GM21723 (cell line): ENCODE data around the gene KIRREL2.

Experiments used
- ATAC-seq: cut with Tn5 transposase; IDR thresholded peaks from one replicate; pipeline ENCODE4 v1.9.1; 2021; ENCODE audit warnings: mild to moderate bottlenecking, moderate library complexity; ENCODE audit not compliant: unreplicated experiment

The KIRREL2 gene

DNA sequence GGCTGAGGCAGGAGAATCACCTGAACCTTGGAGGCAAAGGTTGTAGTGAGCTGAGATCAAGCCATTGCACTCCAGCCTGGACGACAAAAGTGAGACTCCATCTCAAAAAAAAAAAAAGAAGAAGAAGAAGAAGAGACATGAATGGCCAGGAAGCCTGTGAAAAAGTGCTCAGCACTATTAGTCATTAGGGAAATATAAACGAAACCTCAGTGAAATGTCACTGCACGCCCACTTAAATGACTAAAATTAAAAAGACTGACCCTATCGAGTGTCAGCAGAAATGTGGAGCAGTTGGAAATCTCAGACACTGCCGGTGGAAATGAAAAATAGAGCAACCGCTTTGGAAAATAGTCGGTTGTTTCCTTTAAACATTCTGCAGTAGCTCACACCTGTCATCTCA lies 56.9 kb downstream of the KIRREL2 start:
- ATAC-seq = no peak

DNA sequence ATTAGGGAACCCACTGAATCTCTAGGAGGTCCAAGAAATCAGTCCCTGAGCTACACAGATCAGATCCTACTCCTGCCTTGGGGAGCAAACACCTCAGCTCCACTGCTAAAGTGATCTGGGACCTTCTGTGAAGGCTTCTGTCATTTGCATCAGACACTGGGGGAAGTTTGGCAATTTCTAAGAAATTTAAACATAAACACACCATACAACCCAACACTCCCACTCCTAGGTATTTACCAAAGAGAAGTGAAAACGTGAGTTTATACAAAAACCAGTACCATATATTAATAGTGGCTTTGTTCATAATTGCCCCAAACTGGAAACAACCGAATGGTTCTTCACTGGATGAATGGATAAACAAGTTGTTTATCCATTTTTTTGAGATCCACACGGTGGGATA lies 58.7 kb downstream of the KIRREL2 start:
- ATAC-seq = no peak
